TTC549 (cell line): ENCODE results near the gene MRPL10.
"Not testable (repeated sequence)": the region's sequence is repeated elsewhere in the genome, so short reads cannot be mapped to it uniquely, and the experiment has no call there.

Experiments
- FAIRE-seq: peaks from 2 replicates; lab custom pipeline; 2012; peaks lifted over from hg19 to GRCh38; lab: Jason Lieb, UNC

MRPL10 gene

GRCh38 chr17:47789611-47790561 is 41.5 kb downstream of the MRPL10 start:
- FAIRE-seq, result no peak

- no peak for FAIRE-seq
Observed at GRCh38 chr17:47785538-47786123, 45.7 kb downstream of the MRPL10 start.

- FAIRE-seq, result no peak
Observed at GRCh38 chr17:47781397-47781796, 49.9 kb downstream of the MRPL10 start.

- no peak for FAIRE-seq
Observed at GRCh38 chr17:47778184-47778635, 53.1 kb downstream of the MRPL10 start.

GRCh38 chr17:47776330-47777197 is 54.8 kb downstream of the MRPL10 start:
- FAIRE-seq, result peak; percentile 81

- no peak for FAIRE-seq
Observed at GRCh38 chr17:47774987-47775580, 56.3 kb downstream of the MRPL10 start.

GRCh38 chr17:47774331-47774730 is 57.0 kb downstream of the MRPL10 start:
- no peak for FAIRE-seq

- not testable (repeated sequence) for FAIRE-seq
Observed at GRCh38 chr17:47773649-47774048, 57.7 kb downstream of the MRPL10 start.
